Stimulated activated CD4-positive, alpha-beta T cell treated with anti-CD3 and anti-CD28 coated beads, TNF-alpha, amount 100 ng/mL, for 24 hours (primary cell): ENCODE results near the gene UBE2D3.
A peak's percentile ranks its signal among the peaks of the same experiment; 100 is the strongest.
"Not testable (repeated sequence)": the region's sequence is repeated elsewhere in the genome, so short reads cannot be mapped to it uniquely, and the experiment has no call there.

Source experiments
- DNase-seq, 3 experiments: peaks; one replicate each; pipeline ENCODE4 v3.0.0-alpha.2; 2020; ENCODE audit warnings: low read depth in 3 of 3

Gene UBE2D3

GRCh38 chr4:102829803-102830202, 2.5 kb upstream of the UBE2D3 start:
- DNase-seq: no peak

DNA sequence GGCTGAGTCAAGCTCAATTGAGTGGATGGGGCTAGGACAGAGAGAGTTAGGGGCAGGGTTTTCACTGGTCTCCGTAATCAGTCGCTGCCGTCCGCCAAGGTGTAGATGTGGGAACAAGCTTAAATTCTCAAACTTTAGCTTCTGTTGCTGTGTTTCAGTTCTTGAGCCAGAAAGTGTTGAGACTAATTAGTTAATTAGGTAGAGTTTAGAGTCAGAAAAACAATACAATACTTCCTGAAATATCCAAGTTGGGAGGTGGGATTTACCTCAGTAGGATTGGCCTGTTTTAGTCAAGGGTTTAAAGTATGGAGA, 1.1 kb upstream of the UBE2D3 start:
- no peak for DNase-seq

DNA sequence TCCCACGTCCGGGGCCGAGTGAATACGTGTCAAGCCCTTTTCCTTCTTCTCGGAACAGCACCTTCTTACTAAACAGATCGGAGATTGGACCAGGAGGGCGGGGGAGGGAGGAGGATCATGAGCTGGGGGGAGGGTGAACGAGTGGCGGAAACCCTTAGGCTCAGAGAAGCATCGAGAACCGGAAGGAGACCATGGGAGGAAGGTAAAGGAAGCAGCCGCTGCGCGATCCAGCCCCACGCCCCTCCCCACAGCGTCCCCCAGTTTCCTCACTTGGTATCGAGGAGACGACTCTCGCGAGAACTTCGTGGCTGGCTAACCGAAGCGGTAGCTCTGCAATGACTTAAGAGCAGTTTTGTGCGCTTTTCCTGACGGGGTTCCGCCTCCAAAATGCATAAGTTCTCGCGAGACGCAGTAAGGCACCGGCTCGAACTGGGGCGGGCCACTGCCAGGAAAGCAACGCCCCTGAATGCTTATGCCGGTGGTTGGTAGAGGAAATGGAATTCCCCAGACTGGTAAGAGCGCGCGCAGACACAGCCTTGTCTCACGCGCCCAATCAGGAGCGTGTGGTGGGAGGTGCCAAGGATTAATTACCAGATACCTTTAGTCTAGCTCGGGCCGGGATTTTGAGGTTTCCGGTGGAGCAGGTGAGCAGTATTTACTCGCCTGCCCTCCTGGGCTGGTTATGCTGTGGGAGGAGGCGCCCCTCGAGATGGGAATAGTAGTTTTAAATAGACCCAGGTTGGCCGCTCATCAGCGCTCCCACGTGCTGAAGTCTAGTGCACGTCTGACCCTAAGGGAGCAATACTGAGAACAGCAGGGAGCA, 534 bp upstream of the UBE2D3 start:
- DNase-seq: peak; percentile 96 to 98 (median 98)

DNA sequence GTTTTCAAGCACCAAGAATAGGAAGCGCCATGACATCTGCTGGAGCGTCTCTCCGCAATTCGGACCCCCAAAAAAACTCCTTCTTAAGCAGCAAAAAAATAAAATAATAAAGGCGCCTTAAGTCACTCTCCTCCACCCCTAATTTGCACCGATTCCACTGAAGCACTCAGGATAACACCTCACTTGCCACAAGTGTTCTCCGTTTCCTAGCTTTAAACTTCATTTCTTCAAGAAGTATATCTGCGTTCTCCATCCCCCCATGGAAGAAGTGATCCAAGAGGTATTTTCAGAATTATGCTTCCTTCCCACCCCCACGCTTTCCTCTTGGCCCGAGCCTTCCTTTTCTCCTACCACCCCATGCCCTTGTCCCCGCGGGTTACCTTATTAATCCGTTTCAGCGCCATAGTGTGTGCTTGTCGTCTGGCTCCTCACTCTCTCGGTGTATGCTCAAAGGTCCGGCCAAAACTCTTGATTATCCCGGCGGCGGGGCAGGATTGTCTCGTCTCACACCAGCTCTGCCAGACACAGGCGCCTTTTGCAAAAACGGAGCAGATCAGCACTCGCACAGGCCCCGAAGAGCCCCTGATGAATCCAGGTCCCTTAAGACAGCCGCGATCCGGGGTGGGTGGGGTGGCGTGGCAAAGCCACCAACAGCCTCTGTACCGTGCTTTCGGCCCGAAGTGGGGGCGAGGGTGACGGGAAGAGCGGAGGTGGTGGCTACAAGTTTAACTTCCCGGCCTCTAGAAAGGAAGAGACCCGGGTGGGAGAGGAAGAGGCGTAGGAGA, 1.1 kb downstream of the UBE2D3 start:
- DNase-seq: no peak

- no peak for DNase-seq
Measured at GRCh38 chr4:102825261-102826091, 1.9 kb downstream of the UBE2D3 start.

- DNase-seq: no peak
Measured at GRCh38 chr4:102824398-102824797, 3.0 kb downstream of the UBE2D3 start.

- no peak for DNase-seq
Measured at GRCh38 chr4:102823897-102824296, 3.5 kb downstream of the UBE2D3 start.

DNA sequence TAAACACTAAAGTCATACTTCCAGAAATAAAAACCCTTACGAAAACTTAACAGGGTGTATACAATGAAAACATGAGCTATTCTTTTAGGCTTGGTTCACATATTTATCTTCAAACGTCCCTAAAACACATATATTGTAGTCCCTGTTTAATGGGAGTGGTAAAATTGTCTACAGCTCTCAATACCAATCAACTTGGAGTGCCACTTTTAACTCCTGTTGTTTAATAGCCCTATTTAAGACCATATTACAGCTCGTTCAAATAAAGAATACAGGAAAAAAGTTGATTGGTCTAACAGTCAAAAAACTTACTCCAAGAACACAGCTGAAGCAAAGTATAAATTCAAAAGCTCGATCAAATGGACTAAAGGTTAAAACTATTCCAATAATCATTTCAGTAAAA, 3.9 kb downstream of the UBE2D3 start:
- no peak for DNase-seq

- no peak for DNase-seq
Measured at GRCh38 chr4:102819588-102820365, 7.6 kb downstream of the UBE2D3 start.

DNA sequence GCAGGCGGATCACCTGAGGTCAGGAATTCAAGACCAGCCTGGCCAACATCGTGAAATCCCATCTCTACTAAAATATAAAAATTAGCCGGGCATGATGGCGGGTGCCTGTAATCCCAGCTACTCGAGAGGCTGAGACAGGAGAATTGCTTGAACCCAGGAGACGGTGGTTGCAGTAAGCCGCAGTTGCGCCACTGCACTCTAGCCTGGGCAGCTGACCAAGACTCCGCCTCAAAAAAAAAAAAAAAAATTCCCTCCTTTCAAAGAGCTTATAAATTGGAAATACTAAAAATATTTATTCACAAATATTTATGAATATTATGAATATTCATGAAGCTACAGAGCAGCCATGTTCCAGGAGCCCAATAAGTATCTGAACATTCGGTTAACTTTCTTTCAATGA, 8.3 kb downstream of the UBE2D3 start:
- not testable (repeated sequence) for DNase-seq

- no peak for DNase-seq
Measured at GRCh38 chr4:102817613-102818268, 9.6 kb downstream of the UBE2D3 start.

- DNase-seq: no peak
Measured at GRCh38 chr4:102817021-102817605, 10.2 kb downstream of the UBE2D3 start.

DNA sequence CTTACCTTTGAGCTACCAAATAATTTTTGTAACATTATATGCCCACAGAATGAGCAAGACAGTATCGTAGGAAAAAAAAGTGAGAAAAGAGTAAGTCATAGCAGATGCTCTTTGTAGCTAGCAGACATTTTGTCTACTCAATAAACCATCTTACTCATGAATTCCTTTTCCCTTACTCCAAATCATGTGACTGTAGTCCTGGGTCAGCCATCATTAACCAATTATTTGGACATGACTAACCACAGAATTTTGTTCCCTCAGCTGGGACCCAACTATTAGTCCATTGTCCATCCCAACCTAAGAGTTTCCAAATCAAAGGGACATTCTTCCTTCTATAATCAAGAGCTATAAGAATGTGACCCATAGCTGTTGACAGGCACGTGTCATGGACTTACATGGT, 11.4 kb downstream of the UBE2D3 start:
- DNase-seq: no peak

- DNase-seq: no peak
Measured at GRCh38 chr4:102809691-102810090, 17.7 kb downstream of the UBE2D3 start.

- no peak for DNase-seq
Measured at GRCh38 chr4:102809190-102809589, 18.2 kb downstream of the UBE2D3 start.

GRCh38 chr4:102808009-102808408, 19.3 kb downstream of the UBE2D3 start:
- DNase-seq: no peak

- no peak for DNase-seq
Measured at GRCh38 chr4:102807345-102807744, 20.0 kb downstream of the UBE2D3 start.

DNA sequence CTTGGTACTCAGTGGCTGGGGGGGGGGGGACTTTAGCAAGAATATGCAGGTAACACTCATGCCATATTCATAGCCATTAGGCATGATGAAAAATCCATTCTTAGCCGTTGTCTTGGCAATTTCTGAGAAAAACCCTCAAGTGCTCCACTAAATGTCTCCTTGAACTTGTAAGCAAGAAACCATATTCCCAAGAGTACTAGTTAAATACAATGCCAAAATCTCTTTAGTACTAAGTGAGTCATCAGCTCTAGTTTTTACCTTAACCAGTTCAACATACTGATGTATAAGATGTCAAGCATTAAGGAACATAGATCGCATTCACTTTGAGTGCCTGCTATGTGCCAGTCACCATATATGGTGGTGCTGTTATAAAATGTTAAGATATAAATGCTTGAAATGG, 27.5 kb downstream of the UBE2D3 start:
- DNase-seq: no peak

- no peak for DNase-seq
Measured at GRCh38 chr4:102794999-102795398, 32.4 kb downstream of the UBE2D3 start.

- DNase-seq: no peak
Measured at GRCh38 chr4:102792361-102792936, 34.9 kb downstream of the UBE2D3 start.
